ENCODE data around the gene IL17REL.

GRCh38 chr22:50011447-50012210, 936 bp downstream of the IL17REL start:
- TF ChIP-seq CTCF (IDR thresholded peaks at IDR 0.05) (no peak), POLR2A (IDR thresholded peaks at IDR 0.05) (no peak)
